HepG2 (cell line): ENCODE results near the gene DNAJC8. TPM values are rescaled to one million over a fixed set of nuclear protein-coding genes. Genes with fewer than 3 reads are reported as not detected.

Experiments
- CREBL2 ChIP-seq: sonication (generic); formaldehyde crosslinking; IDR thresholded peaks from 2 replicates; pipeline ENCODE4 v1.8.1; 2023; ENCODE audit warnings: missing genetic modification reagents, mild to moderate bottlenecking, borderline replicate concordance
- GATA4 ChIP-seq: sonication (generic); IDR thresholded peaks from 2 replicates; pipeline ENCODE4 v1.6.1; 2016; ENCODE audit warnings: antibody characterized with exemption, low read depth, borderline replicate concordance
- HMG20A ChIP-seq: IDR thresholded peaks from 2 replicates; pipeline ENCODE4 v1.6.1; 2016; ENCODE audit warnings: borderline replicate concordance
- KDM5A ChIP-seq: fragments of 200-600 bp; sonication (generic); IDR thresholded peaks from 2 replicates; pipeline ENCODE4 v1.7.0; 2018; ENCODE audit warnings: antibody characterized with exemption, mild to moderate bottlenecking, low read length, borderline replicate concordance
- MYNN ChIP-seq: sonication (generic); formaldehyde crosslinking; IDR thresholded peaks from 2 replicates; pipeline ENCODE4 v1.4.0; 2020; ENCODE audit warnings: mild to moderate bottlenecking, low read depth, missing genetic modification reagents
- NFYB ChIP-seq: sonication (generic); formaldehyde crosslinking; IDR thresholded peaks from 2 replicates; pipeline ENCODE4 v1.4.0; 2020; ENCODE audit warnings: missing genetic modification reagents
- PCBP2 ChIP-seq: fragments of 200-400 bp; formaldehyde crosslinking; optimal IDR thresholded peaks from 2 replicates; pipeline ENCODE3; 2018; ENCODE audit warnings: low read length, low read depth; ENCODE audit not compliant: poor library complexity, severe bottlenecking
- RARA ChIP-seq: IDR thresholded peaks from 2 replicates; pipeline ENCODE4 v1.6.1; 2016; ENCODE audit warnings: missing genetic modification reagents, missing compliant biosample characterization
- SP5 ChIP-seq: IDR thresholded peaks from 2 replicates; pipeline ENCODE4 v1.6.1; 2016; ENCODE audit warnings: low read depth, borderline replicate concordance
- SRY ChIP-seq: sonication (generic); formaldehyde crosslinking; IDR thresholded peaks from 2 replicates; pipeline ENCODE4 v1.8.0; 2022; ENCODE audit warnings: mild to moderate bottlenecking, missing genetic modification reagents
- U2AF2 ChIP-seq: fragments of 200-400 bp; formaldehyde crosslinking; IDR thresholded peaks from 2 replicates; pipeline ENCODE4 v1.6.1; 2017; ENCODE audit warnings: low read depth, mild to moderate bottlenecking, low read length
- ZFY ChIP-seq: sonication (generic); formaldehyde crosslinking; IDR thresholded peaks from 2 replicates; pipeline ENCODE4 v1.4.0; 2020; ENCODE audit warnings: missing genetic modification reagents
- ZIK1 ChIP-seq: sonication (generic); formaldehyde crosslinking; IDR thresholded peaks from 2 replicates; pipeline ENCODE4 v1.5.0; 2020; ENCODE audit warnings: mild to moderate bottlenecking, low read depth, missing genetic modification reagents, borderline replicate concordance
- ZNF12 ChIP-seq: sonication (generic); formaldehyde crosslinking; IDR thresholded peaks from 2 replicates; pipeline ENCODE4 v1.5.0; 2020; ENCODE audit warnings: missing genetic modification reagents
- ZNF142 ChIP-seq: sonication (generic); formaldehyde crosslinking; IDR thresholded peaks from 2 replicates; pipeline ENCODE4 v1.4.0; 2020; ENCODE audit warnings: missing genetic modification reagents
- ZNF160 ChIP-seq: sonication (generic); formaldehyde crosslinking; IDR thresholded peaks from 2 replicates; pipeline ENCODE4 v1.8.0; 2022; ENCODE audit warnings: mild to moderate bottlenecking, inconsistent platforms, missing genetic modification reagents
- ZNF17 ChIP-seq: sonication (generic); formaldehyde crosslinking; IDR thresholded peaks from 2 replicates; pipeline ENCODE4 v1.5.0; 2020; ENCODE audit warnings: mild to moderate bottlenecking, missing genetic modification reagents
- ZNF331 ChIP-seq: sonication (generic); formaldehyde crosslinking; IDR thresholded peaks from 2 replicates; pipeline ENCODE4 v1.4.0; 2020; ENCODE audit warnings: missing genetic modification reagents
- ZNF749 ChIP-seq: sonication (generic); formaldehyde crosslinking; IDR thresholded peaks from 2 replicates; pipeline ENCODE4 v1.8.0; 2022; ENCODE audit warnings: mild to moderate bottlenecking, missing genetic modification reagents, moderate library complexity, borderline replicate concordance
- ZNF800 ChIP-seq: sonication (generic); formaldehyde crosslinking; IDR thresholded peaks from 2 replicates; pipeline ENCODE4 v1.4.0; 2020; ENCODE audit warnings: missing genetic modification reagents
- ZNF850 ChIP-seq: sonication (generic); formaldehyde crosslinking; conservative IDR thresholded peaks from 2 replicates; pipeline ENCODE4 v1.9.0; 2021; ENCODE audit warnings: mild to moderate bottlenecking, missing genetic modification reagents
- ZNF878 ChIP-seq: sonication (generic); formaldehyde crosslinking; IDR thresholded peaks from 2 replicates; pipeline ENCODE4 v1.8.1; 2023; ENCODE audit warnings: mild to moderate bottlenecking, missing genetic modification reagents, moderate library complexity
- polyA plus RNA-seq, 8 experiments: library from polyadenylated mRNA; depleted of rRNA in 3 of 8; stranded (reverse) in 7 of 8; unstranded in 1 of 8; fragments of >200 nt; fragmentation: Illumina TruSeq in 4 of 8; extraction: Trizol in 4 of 8; gene quantifications; 2 replicates each; pipeline versions ENCODE4 v1.2.1 to v1.2.3, GENCODE V29; 2011 to 2016; ENCODE audit warnings: low read depth in 4 of 8, missing spikeins in 1 of 8, mixed read lengths in 1 of 8; ENCODE audit not compliant: insufficient read depth in 1 of 8
- total RNA-seq, 5 experiments: library from RNA; depleted of rRNA; stranded (reverse); fragments of >200 nt; fragmentation: Illumina TruSeq; extraction: Trizol; gene quantifications; 2 replicates each; pipeline ENCODE4 v1.2.3, GENCODE V29; 2016; ENCODE audit warnings: low read depth in 1 of 5

Gene DNAJC8
- total and polyA plus RNA-seq, 2 of the 13 experiments (the other 11 are each of a cell fraction or from before 2014, with no cell fraction given), result 54.5 to 126 TPM

- TF ChIP-seq U2AF2, result no peak
- TF ChIP-seq ZFY (CRISPR knock-in tag), result peak; percentile 59
- TF ChIP-seq ZNF17 (CRISPR knock-in tag), result no peak
- 0 out of 2 replicates have a peak, but pooled peaks have one; percentile 10 for TF ChIP-seq ZNF331 (CRISPR knock-in tag)
- no peak for TF ChIP-seq ZNF850 (CRISPR knock-in tag)
- 0 out of 2 replicates have a peak, but pooled peaks have one; percentile 23 for TF ChIP-seq MYNN
- TF ChIP-seq PCBP2, result no peak
- peak; percentile 65; the same call in 1 of the 2 replicates for TF ChIP-seq KDM5A
- no peak for TF ChIP-seq HMG20A (CRISPR knock-in tag)
- TF ChIP-seq ZNF160 (CRISPR knock-in tag), result 0 out of 2 replicates have a peak, but pooled peaks have one; percentile 60
- TF ChIP-seq NFYB (CRISPR knock-in tag), result peak; percentile 89
- TF ChIP-seq RARA (CRISPR knock-in tag), result no peak
- no peak for TF ChIP-seq SP5 (CRISPR knock-in tag)
- 0 out of 2 replicates have a peak, but pooled peaks have one; percentile 58 for TF ChIP-seq ZNF142 (CRISPR knock-in tag)
- TF ChIP-seq GATA4, result peak; percentile 50; the same call in 1 of the 2 replicates
- peak; percentile 81; the same call in 1 of the 2 replicates for TF ChIP-seq SRY
- TF ChIP-seq ZNF749 (CRISPR knock-in tag), result peak; percentile 57; the same call in 1 of the 2 replicates
- TF ChIP-seq ZNF800, result 0 out of 2 replicates have a peak, but pooled peaks have one; percentile 28
- no peak for TF ChIP-seq ZNF12
- TF ChIP-seq ZNF878 (CRISPR knock-in tag), result peak; percentile 71
- TF ChIP-seq ZIK1, result no peak
- no peak for TF ChIP-seq CREBL2 (CRISPR knock-in tag)
Observed at GRCh38 chr1:28259252-28259933, 26.6 kb upstream of the DNAJC8 start, which contains the start of gene SESN2 (continued).
